Naive thymus-derived CD4-positive, alpha-beta T cell (primary cell): ENCODE results near the gene CHPT1. TPM values are rescaled to one million over a fixed set of nuclear protein-coding genes. Genes with fewer than 3 reads are reported as not detected.

Experiments used
- ATAC-seq: fragments of 150-1000 bp; cut with Tn5 transposase; 2 replicates; pipeline ENCODE4 v1.10.0; 2021; ENCODE audit warnings: mild to moderate bottlenecking, moderate library complexity
- CTCF ChIA-PET: fragments of 350-600 bp; sonication (Branson Sonifier 250); formaldehyde crosslinking; loops from one replicate; lab custom pipeline; 2021; ENCODE audit warnings: antibody characterized with exemption; lab: Charles Lee
- POLR2A ChIA-PET: fragments of 350-600 bp; sonication (Branson Sonifier 250); formaldehyde crosslinking; loops from one replicate; lab custom pipeline; 2021; ENCODE audit warnings: antibody characterized with exemption, inconsistent platforms; lab: Charles Lee
- DNase-seq, 9 donors: peaks; one replicate each; pipeline versions ENCODE4 v3.0.0 to v3.0.0-alpha.2; 2020 to 2022; ENCODE audit warnings: mixed read lengths in 1 of 9
- H3K27ac ChIP-seq: one replicate; pipeline ENCODE4 v1.7.0; 2013; ENCODE audit warnings: mild to moderate bottlenecking, low read depth, low read length, moderate library complexity
- H3K27me3 ChIP-seq, 2 donors: one replicate each; pipeline ENCODE4 v1.7.0; 2013; ENCODE audit warnings: low read length in 2 of 2, mild to moderate bottlenecking in 2 of 2, moderate library complexity in 2 of 2; ENCODE audit not compliant: control insufficient read depth in 2 of 2, insufficient read depth in 2 of 2
- H3K36me3 ChIP-seq, 3 experiments: 1 replicate in 2 of 3; 2 replicates in 1 of 3; pipeline ENCODE4 v1.7.0; 2013; ENCODE audit warnings: low read length in 3 of 3, mild to moderate bottlenecking in 3 of 3, moderate library complexity in 1 of 3; ENCODE audit not compliant: insufficient read depth in 3 of 3, control insufficient read depth in 2 of 3
- H3K4me1 ChIP-seq, 2 donors: one replicate each; pipeline ENCODE4 v1.7.0; 2013; ENCODE audit warnings: low read length in 2 of 2, mild to moderate bottlenecking in 2 of 2, moderate library complexity in 1 of 2; ENCODE audit not compliant: control insufficient read depth in 2 of 2, insufficient read depth in 2 of 2
- H3K4me3 ChIP-seq: 2 replicates; pipeline ENCODE4 v1.7.0; 2013; ENCODE audit warnings: mild to moderate bottlenecking, low read length
- H3K9me3 ChIP-seq, 3 experiments: 1 replicate in 2 of 3; 2 replicates in 1 of 3; pipeline ENCODE4 v1.7.0; 2013; ENCODE audit warnings: low read length in 3 of 3; ENCODE audit not compliant: control insufficient read depth in 2 of 3
- H3K27ac Mint-ChIP-seq, 9 donors: one replicate each; pipeline ENCODE4 v1.8.0; 2020 to 2022; ENCODE audit warnings: mixed read lengths in 9 of 9, mild to moderate bottlenecking in 8 of 9, moderate library complexity in 5 of 9, inconsistent platforms in 2 of 9
- H3K27me3 Mint-ChIP-seq, 5 donors: one replicate each; pipeline ENCODE4 v1.8.0; 2021 to 2022; ENCODE audit warnings: mixed read lengths in 5 of 5, mild to moderate bottlenecking in 1 of 5
- H3K36me3 Mint-ChIP-seq, 5 donors: one replicate each; pipeline ENCODE4 v1.8.0; 2020 to 2022; ENCODE audit warnings: mixed read lengths in 5 of 5, mild to moderate bottlenecking in 3 of 5, inconsistent platforms in 1 of 5
- H3K4me1 Mint-ChIP-seq, 7 donors: one replicate each; pipeline ENCODE4 v1.8.0; 2020 to 2022; ENCODE audit warnings: mixed read lengths in 7 of 7, mild to moderate bottlenecking in 3 of 7, inconsistent platforms in 1 of 7
- H3K4me3 Mint-ChIP-seq, 10 donors: one replicate each; pipeline ENCODE4 v1.8.0; 2020 to 2022; ENCODE audit warnings: mild to moderate bottlenecking in 10 of 10, mixed read lengths in 10 of 10, moderate library complexity in 6 of 10, inconsistent platforms in 2 of 10
- H3K9me3 Mint-ChIP-seq, 11 donors: one replicate each; pipeline ENCODE4 v1.8.0; 2020 to 2022; ENCODE audit warnings: mixed read lengths in 11 of 11, mild to moderate bottlenecking in 4 of 11, inconsistent platforms in 1 of 11, moderate library complexity in 1 of 11
- intact Hi-C, 2 donors: fragments of 100-400 bp; cut with micrococcal nuclease; formaldehyde crosslinking; loops; one replicate each; pipeline ENCODE4 v1.15.1; 2023
- polyA plus RNA-seq, 2 donors: library from polyadenylated mRNA; unstranded; fragments of 300-500 nt; fragmentation: Illumina TruSeq; gene quantifications; one replicate each; pipeline ENCODE4 v1.2.3, GENCODE V29; 2021
- total RNA-seq, 6 experiments: library from RNA in 5 of 6; stranded (reverse) in 5 of 6; gene quantifications; 1 replicate in 5 of 6; 2 replicates in 1 of 6; pipeline ENCODE4 v1.2.3 and lab custom pipeline; 2021 to 2026

The CHPT1 gene
- total and polyA plus RNA-seq, 7 experiments from 2014 or later, result 6.5 to 22.9 (median 14.5) TPM

GRCh38 chr12:101769865-101770264 lies 72.4 kb downstream of the CHPT1 start:
- Histone ChIP-seq H3K9me3 (no peaks in the 10 kb centered on the region), H3K36me3 (peaks cover 3 to 37% (median 5%) of the 10 kb centered on the region in 3 experiments), H3K27me3 (no peaks in the 10 kb centered on the region), H3K4me1 (no peaks in the 10 kb centered on the region), H3K27ac (no peak overlapping the region), H3K4me3 (no peak overlapping the region)
- ChIA-PET CTCF (interaction anchor here (1.4 kb wide), 2 partner anchors 10 to 70 kb away, joined by 3 to 4 read pairs; no protein-coding TSS in a partner anchor), POLR2A (no interaction called here)
- Mint-ChIP-seq H3K4me3 (no peak overlapping the region), H3K4me1 (peaks cover 0 to 27% (median 9%) of the 10 kb centered on the region in 7 donors), H3K9me3 (no peaks in the 10 kb centered on the region), H3K27ac (peak overlapping the region in 1 of 9 donors; percentile 20), H3K27me3 (no peaks in the 10 kb centered on the region), H3K36me3 (peaks cover 0 to 31% (median 13%) of the 10 kb centered on the region in 5 donors)
- intact Hi-C loops, result loop anchor here (5.0 to 10.0 kb wide), 2 partner anchors 295 to 358 kb away; partner anchors contain the start of gene WASHC3 (in 1 of the 2)
- ATAC-seq (no peak), DNase-seq (no peak)

GRCh38 chr12:101772012-101772775 lies 74.8 kb downstream of the CHPT1 start:
- no peak overlapping the region for H3K4me3 ChIP-seq
- H3K4me1 Mint-ChIP-seq, result peaks cover 0 to 38% (median 9%) of the 10 kb centered on the region in 7 donors
- intact Hi-C loops, result loop anchor here (2.0 to 10.0 kb wide), 3 partner anchors 21 to 360 kb away; partner anchors contain the start of gene WASHC3 (in 1 of the 2)
- no peak overlapping the region for H3K27ac ChIP-seq
- DNase-seq (no peak), ATAC-seq (no peak)
- H3K36me3 Mint-ChIP-seq, result peaks cover 4 to 21% (median 16%) of the 10 kb centered on the region in 5 donors
- H3K36me3 ChIP-seq, result peaks cover 0 to 31% (median 0%) of the 10 kb centered on the region in 3 experiments
- peak overlapping the region in 1 of 9 donors; percentile 5 for H3K27ac Mint-ChIP-seq
- H3K4me3 Mint-ChIP-seq, result no peak overlapping the region
- H3K4me1 ChIP-seq, result no peaks in the 10 kb centered on the region
- H3K9me3 Mint-ChIP-seq, result no peaks in the 10 kb centered on the region
- H3K27me3 Mint-ChIP-seq, result no peaks in the 10 kb centered on the region
- ChIA-PET POLR2A (interaction anchor here (0.6 to 3.0 kb wide), 4 partner anchors 13 to 72 kb away, joined by 3 to 22 read pairs (median 6); partner anchors contain the start of gene GNPTAB), CTCF (interaction anchor here (1.0 to 3.2 kb wide), 7 partner anchors 18 to 71 kb away, joined by 3 to 113 read pairs (median 6); partner anchors contain the start of gene GNPTAB)
- H3K9me3 ChIP-seq, result no peaks in the 10 kb centered on the region
- no peaks in the 10 kb centered on the region for H3K27me3 ChIP-seq

GRCh38 chr12:101773650-101774162 lies 76.3 kb downstream of the CHPT1 start:
- ChIA-PET POLR2A (interaction anchor here (0.9 to 3.0 kb wide), 4 partner anchors 14 to 65 kb away, joined by 3 to 22 read pairs (median 7); partner anchors contain the start of gene GNPTAB), CTCF (interaction anchor here (0.6 to 3.2 kb wide), 13 partner anchors 10 to 72 kb away, joined by 3 to 113 read pairs (median 4); partner anchors contain the start of gene GNPTAB)
- peaks cover 5 to 24% (median 15%) of the 10 kb centered on the region in 5 donors for H3K36me3 Mint-ChIP-seq
- Histone ChIP-seq H3K9me3 (no peaks in the 10 kb centered on the region), H3K27me3 (no peaks in the 10 kb centered on the region), H3K27ac (no peak overlapping the region), H3K4me3 (no peak overlapping the region), H3K4me1 (no peaks in the 10 kb centered on the region), H3K36me3 (peaks cover 0 to 19% (median 0%) of the 10 kb centered on the region in 3 experiments)
- H3K4me1 Mint-ChIP-seq, result peaks cover 0 to 50% (median 9%) of the 10 kb centered on the region in 7 donors
- intact Hi-C loops, result loop anchor here (1.0 to 10.0 kb wide), 7 partner anchors 19 to 361 kb away; partner anchors contain the start of genes GNPTAB (in 1 of the 2) and WASHC3 (in 1 of the 2)
- ATAC-seq (peak; percentile 94), DNase-seq (peak; percentile 37 to 76 (median 72))
- no peaks in the 10 kb centered on the region for H3K27me3 Mint-ChIP-seq
- H3K9me3 Mint-ChIP-seq, result no peaks in the 10 kb centered on the region
- no peak overlapping the region for H3K4me3 Mint-ChIP-seq
- peak overlapping the region in 2 of 9 donors; percentile 25 to 65 for H3K27ac Mint-ChIP-seq

- Histone ChIP-seq H3K27me3 (no peaks in the 10 kb centered on the region), H3K4me3 (no peak overlapping the region), H3K27ac (no peak overlapping the region), H3K9me3 (no peaks in the 10 kb centered on the region), H3K4me1 (no peaks in the 10 kb centered on the region), H3K36me3 (peaks cover 0 to 22% (median 3%) of the 10 kb centered on the region in 3 experiments)
- ChIA-PET POLR2A (interaction anchor here (1.6 kb wide), 1 partner anchor 55 kb away, joined by 3 read pairs; the partner anchor contains the start of gene GNPTAB), CTCF (interaction anchor here (0.8 to 3.4 kb wide), 4 partner anchors 53 to 64 kb away, joined by 4 to 23 read pairs (median 4); partner anchors contain the start of gene GNPTAB)
- intact Hi-C loops, result loop anchor here in 1 of 2 donors (10.0 kb wide), 1 partner anchor 289 kb away; the partner anchor contains the start of gene WASHC3
- H3K4me3 Mint-ChIP-seq, result no peak overlapping the region
- H3K36me3 Mint-ChIP-seq, result peaks cover 4 to 22% (median 10%) of the 10 kb centered on the region in 5 donors
- DNase-seq (no peak), ATAC-seq (no peak)
- peaks cover 0 to 54% (median 12%) of the 10 kb centered on the region in 7 donors for H3K4me1 Mint-ChIP-seq
- peak overlapping the region in 5 of 9 donors; percentile 2 to 71 (median 28) for H3K27ac Mint-ChIP-seq
- H3K9me3 Mint-ChIP-seq, result no peaks in the 10 kb centered on the region
- H3K27me3 Mint-ChIP-seq, result no peaks in the 10 kb centered on the region
Measured at GRCh38 chr12:101775816-101776215, 78.4 kb downstream of the CHPT1 start.

- ChIA-PET POLR2A (interaction anchor here (0.7 to 0.8 kb wide), 2 partner anchors 61 to 63 kb away, joined by 3 read pairs; no protein-coding TSS in a partner anchor), CTCF (interaction anchor here (0.7 to 3.4 kb wide), 6 partner anchors 13 to 71 kb away, joined by 3 to 23 read pairs (median 4); partner anchors contain the start of gene GNPTAB)
- ATAC-seq, result peak; percentile 45
- Mint-ChIP-seq H3K4me1 (peaks cover 0 to 52% (median 5%) of the 10 kb centered on the region in 7 donors), H3K27ac (peak overlapping the region in 5 of 9 donors; percentile 16 to 64 (median 33)), H3K27me3 (no peaks in the 10 kb centered on the region), H3K4me3 (no peak overlapping the region), H3K9me3 (no peaks in the 10 kb centered on the region), H3K36me3 (peaks cover 4 to 28% (median 7%) of the 10 kb centered on the region in 5 donors)
- Histone ChIP-seq H3K9me3 (no peaks in the 10 kb centered on the region), H3K36me3 (peaks cover 0 to 21% (median 3%) of the 10 kb centered on the region in 3 experiments), H3K4me3 (no peak overlapping the region), H3K4me1 (no peaks in the 10 kb centered on the region), H3K27me3 (no peaks in the 10 kb centered on the region), H3K27ac (no peak overlapping the region)
- DNase-seq, result no peak
- intact Hi-C loops, result loop anchor here in 1 of 2 donors (10.0 kb wide), 1 partner anchor 287 kb away; the partner anchor contains the start of gene WASHC3
Measured at GRCh38 chr12:101777485-101777884, 80.0 kb downstream of the CHPT1 start.
